ENCODE results near the gene CKLF. TPM values are rescaled to one million over a fixed set of nuclear protein-coding genes. Genes with fewer than 3 reads are reported as not detected.

Gene CKLF
- total RNA-seq, 1 experiment from 2014 or later: 162 TPM

DNA sequence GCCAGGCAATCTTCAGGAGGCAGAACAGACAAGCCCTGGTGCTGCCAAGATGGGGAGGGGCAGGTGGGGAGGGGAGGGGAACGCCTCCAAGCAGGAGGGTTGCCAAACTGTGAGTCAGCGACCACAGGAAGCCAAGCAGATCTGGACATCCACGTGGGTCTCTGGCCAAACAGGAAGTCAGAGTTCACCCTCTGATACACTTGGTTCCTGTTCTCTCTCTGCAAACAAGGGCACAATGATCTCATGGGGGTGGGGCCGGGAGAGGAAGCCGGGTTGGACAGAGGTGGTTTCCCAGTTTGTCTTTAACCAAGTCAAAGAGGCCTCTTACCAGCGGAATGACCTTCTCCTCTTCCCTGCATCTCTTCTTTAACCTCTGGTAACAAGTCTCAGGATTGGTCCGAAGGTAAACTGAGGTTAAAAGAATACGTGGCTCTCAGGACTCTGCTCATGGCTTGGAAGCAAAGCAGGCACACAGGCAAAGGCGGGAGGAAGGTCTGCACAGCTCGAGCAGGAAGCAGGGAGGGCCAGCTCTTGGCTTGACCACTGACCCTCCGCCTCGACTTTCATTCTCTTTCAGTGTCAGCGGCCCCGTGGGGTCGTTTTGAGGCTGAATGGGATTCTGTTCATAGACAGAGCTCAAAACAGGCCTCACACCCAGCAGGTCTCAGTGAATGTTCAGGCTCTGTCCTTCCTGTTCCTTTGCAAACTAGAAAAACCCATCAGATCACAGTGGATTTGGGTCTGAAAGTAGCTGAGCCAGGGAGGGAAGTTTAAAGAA, 35.4 kb upstream of the CKLF start:
- peak; percentile 100 for DNase-seq (ENCODE audit: extremely low read depth, low read depth)

DNA sequence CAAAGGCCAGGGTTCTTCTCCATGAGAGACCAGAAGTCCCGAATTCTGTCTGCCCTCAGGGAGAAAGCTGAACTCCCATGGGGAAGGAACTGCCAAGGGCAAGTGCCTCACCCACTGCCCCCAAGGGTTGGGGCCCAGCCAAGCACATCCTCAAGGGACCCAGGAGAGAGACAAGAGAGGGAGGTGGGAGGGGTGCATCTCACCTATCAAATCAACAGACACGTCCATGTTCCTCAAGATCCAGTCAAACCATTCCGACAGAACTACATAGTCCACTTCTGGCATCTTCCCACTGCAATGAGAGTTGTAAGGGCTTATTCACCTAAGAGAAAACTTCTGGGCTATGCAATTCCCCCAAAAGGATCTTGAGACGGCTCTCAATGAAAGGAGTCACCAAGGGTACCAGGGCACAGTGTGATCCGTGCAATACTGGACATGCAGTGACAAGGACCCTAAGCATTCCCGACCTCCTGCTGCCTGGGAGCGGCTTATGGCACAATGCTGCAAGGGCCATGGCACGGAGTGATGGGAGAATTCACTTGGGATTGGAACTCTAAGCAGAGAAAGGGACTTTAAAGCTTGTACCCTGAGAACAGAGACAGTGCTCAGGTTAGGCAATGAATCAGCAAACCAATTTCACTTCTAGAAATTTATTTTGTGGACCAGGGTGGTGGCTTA, 34.7 kb upstream of the CKLF start:
- peak; percentile 29 for DNase-seq (ENCODE audit: extremely low read depth, low read depth)

- DNase-seq (ENCODE audit: extremely low read depth, low read depth): no peak
Observed at GRCh38 chr16:66519482-66520373, 32.6 kb upstream of the CKLF start.

DNA sequence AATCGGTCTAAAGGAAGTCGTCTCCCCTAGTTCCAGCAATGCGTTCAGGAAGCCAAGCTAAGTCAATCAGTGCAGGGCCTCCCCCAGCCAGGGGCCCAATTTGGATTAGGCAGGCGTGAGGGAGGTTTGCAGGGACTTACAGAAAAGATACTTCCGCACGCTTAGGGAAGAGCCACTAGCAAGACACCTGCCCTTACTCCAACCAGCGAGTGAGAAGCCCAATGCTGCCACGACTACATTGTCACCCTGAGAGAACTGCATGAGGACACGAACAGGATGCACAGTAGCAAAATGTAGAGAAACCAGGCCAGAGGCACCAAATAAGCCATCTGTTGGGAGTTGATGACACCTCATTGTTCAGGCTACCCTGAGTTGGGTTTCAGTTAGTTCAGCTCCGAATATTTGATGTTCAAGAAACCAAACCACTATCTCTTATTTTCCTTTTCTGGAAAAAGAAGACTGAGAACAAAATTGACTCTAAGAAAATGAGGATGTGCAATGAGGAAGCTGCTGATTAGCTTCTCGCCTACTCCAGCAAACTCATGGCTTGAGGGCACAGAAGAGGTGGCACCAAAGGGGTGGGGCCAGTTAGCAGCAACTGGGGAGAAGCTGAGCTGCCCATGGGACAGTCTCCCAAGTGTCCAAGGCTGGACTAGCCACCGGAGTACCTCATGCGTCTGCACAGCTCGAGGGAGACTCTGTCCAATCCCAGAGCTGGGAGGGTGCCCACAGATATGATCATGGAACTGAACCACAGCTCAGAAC, 31.8 kb upstream of the CKLF start:
- no peak for DNase-seq (ENCODE audit: extremely low read depth, low read depth)

- no peak for DNase-seq (ENCODE audit: extremely low read depth, low read depth)
Observed at GRCh38 chr16:66521252-66521713, 31.1 kb upstream of the CKLF start.

- DNase-seq (ENCODE audit: extremely low read depth, low read depth): no peak
Observed at GRCh38 chr16:66521951-66522771, 30.2 kb upstream of the CKLF start.

DNA sequence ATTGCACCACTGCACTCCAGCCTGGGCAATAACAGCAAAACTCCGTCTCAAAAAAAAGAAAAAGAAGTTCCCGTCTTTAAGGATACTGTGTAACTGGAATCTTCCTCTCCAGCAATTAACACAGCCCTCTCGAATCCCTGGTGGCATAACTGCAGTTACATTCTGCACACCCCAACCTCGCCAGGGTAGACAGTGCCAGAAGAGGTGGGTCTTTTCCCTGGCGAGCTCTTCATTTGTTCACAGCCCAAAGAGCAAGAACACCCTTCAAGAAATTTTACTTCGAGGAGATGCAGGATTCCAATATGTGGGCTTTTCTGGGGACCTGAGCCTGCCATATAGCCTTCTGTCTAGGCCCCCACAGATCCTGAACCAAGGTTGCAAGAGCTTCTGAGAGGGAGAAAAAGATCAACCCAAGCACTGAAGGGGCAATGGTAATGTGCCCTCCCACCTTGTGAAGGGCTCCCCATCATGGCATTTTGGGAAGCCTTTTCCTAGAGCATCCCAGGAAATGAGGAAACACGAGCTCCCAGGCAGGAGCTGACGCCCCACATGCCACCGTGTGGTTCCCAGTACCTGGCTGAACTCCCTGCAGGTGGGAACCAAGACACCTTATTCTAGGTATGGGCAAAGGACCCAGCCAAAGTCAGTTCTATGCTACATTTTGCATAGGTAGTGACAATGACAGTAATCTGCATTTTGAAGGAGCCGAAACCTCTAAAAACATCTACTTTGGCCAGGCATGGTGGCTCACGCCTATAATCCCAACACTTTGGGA, 29.4 kb upstream of the CKLF start:
- no peak for DNase-seq (ENCODE audit: extremely low read depth, low read depth)

- no peak for DNase-seq (ENCODE audit: extremely low read depth, low read depth)
Observed at GRCh38 chr16:66523861-66524354, 28.5 kb upstream of the CKLF start.

GRCh38 chr16:66524601-66525164, 27.7 kb upstream of the CKLF start:
- DNase-seq (ENCODE audit: extremely low read depth, low read depth): no peak

- no peak for DNase-seq (ENCODE audit: extremely low read depth, low read depth)
Observed at GRCh38 chr16:66525396-66526180, 26.8 kb upstream of the CKLF start.

DNA sequence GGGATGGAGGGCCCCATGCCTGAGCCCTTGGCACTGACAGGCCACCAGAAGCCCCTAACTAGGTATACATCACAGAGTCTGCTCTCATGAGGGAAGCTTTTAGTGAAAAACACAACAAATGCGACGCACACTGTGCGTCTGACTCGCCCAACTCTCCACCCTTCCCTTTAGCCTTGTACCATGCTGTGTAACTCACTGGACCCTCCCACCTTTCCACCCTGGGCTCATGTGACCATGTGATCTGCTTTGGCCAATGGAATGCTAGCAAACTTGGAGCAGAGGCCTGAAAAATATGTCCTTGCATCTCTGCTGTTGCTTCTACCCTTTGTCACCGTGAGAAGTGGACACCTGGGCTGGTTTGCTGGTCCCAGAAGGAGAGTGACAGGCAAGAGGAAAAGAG, 24.1 kb upstream of the CKLF start:
- DNase-seq (ENCODE audit: extremely low read depth, low read depth): no peak

- DNase-seq (ENCODE audit: extremely low read depth, low read depth): no peak
Observed at GRCh38 chr16:66529475-66529874, 22.9 kb upstream of the CKLF start.

DNA sequence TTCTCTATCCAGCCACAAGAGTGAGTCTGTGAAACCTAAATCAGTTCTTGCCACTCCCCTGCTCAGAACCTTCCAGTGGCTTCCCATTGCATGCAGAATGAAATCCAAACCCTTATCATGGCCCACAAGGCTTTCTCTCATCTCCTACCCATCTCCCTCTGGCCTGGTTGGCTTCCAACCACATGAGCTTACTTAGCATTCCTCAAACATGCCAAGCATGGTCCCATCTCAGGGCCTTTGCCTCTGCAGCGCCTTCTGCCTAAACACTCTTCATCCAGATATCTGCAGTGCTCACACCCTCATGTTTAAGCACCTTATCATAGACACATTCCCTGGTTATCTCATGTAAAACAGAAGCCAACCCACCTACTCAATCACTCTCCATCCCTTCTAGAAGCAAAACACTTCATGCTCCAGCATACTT, 18.0 kb upstream of the CKLF start:
- DNase-seq (ENCODE audit: extremely low read depth, low read depth): no peak

DNA sequence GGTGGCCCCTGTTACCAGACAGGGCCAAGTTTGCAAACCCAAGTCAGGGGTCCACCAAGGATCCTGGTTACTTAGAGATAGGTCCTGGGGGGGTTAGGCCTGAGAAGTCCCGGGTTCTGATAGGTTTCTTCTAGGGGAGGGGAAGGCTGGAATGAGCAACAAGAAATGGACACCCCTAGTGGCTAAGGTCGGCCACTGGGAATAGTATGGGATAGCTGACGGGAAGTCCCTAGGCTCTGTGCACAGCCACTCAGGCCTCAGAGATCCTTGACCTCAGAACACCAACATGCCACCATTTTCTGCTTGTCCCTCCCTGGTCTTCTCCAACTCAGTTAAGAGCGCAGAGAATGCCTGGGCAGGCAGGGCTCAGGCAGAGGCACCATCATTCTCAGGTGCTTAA, 15.9 kb upstream of the CKLF start:
- DNase-seq (ENCODE audit: extremely low read depth, low read depth): no peak

DNA sequence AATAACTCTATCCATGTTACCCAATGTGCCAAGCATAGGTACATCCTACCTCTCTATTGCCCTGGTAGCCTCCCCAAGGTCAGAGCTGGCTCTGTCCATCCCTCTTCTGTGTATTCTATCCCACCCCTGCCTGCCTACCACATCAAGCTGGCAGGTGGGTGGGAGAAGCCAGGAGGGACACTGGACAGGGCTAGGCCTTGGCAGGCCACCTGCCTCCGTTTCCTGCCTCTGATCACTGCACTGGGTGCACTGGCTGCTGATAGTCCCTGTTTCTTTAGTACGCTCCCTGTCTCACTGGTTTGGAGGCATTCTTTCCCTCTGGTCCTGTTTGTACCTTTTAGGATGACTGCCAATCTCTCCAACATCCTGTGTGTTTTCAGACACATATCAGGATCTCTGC, 15.1 kb upstream of the CKLF start:
- DNase-seq (ENCODE audit: extremely low read depth, low read depth): no peak

GRCh38 chr16:66538910-66539309, 13.5 kb upstream of the CKLF start:
- DNase-seq (ENCODE audit: extremely low read depth, low read depth): no peak

Measured in NCI-H460 (cell line).